PC-3 (cell line): ENCODE data around the gene TRAPPC8.

Source experiments
- CTCF ChIP-seq: fragments of 300-600 bp; sonication (generic); conservative IDR thresholded peaks from 2 replicates; pipeline ENCODE4 v1.5.1; 2017; ENCODE audit warnings: antibody characterized with exemption, low read depth, mild to moderate bottlenecking, low read length
- EZH2 ChIP-seq: fragments of 300-600 bp; sonication (generic); IDR thresholded peaks from one replicate; pipeline ENCODE4 v1.6.1; 2017; ENCODE audit warnings: antibody characterized with exemption, mild to moderate bottlenecking, low read length; ENCODE audit not compliant: unreplicated experiment
- EZH2phosphoT487 ChIP-seq: fragments of 300-600 bp; sonication (generic); IDR thresholded peaks from 2 replicates; pipeline ENCODE4 v1.6.1; 2018; ENCODE audit warnings: mild to moderate bottlenecking, antibody characterized with exemption, low read length, borderline replicate concordance

- TF ChIP-seq CTCF (no peak), EZH2phosphoT487 (no peak), EZH2 (no peak)
Observed at GRCh38 chr18:31877900-31878299, 65.0 kb downstream of the TRAPPC8 start.
